Measurements from ENCODE around the gene PALD1. TPM values are rescaled to one million over a fixed set of nuclear protein-coding genes. Genes with fewer than 3 reads are reported as not detected.

Gene PALD1
- total and polyA plus RNA-seq, 9 of the 15 experiments (the other 6 are each of a cell fraction or from before 2014, with no cell fraction given), result 0.03 to 0.29 (median 0.09) TPM; not detected in 2

DNA sequence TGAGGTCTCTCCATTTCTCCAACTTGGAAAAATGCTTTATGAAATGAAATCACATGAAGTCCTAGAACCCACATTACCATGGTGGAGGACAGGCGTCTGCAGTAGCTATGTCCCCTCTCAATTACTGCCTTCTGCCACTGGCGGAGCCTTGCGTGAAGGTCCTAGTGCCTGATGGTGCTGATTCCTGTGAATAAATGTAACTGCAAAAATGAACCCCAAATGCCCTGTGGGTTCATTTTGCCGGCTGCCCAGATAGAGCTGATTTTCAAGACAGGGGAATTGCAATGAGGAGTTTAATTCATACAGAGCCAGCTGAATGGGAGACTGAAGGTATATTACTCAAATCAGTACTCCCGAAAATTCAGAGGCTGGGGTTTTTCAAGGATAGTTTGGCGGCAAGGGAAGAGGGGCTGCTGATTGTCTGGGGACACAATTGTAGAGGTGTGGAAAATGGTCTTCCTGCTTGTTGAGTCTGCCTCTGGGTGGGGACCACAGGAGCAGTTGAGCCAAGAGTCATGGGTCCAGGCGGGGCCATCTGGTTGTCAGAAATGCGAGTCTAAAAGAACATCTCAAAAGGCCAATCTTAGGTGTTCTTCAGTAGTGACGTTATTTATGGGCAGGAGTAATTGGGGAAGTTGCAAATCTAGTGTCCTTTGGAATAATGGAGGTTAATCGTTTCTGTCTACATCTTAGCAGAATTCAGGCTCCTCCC, 110.4 kb downstream of the PALD1 start (continued):
- TF ChIP-seq NFYB (IDR thresholded peaks at IDR 0.05; ENCODE audit: extremely low read depth, insufficient read length) (no peak), CHD1 (IDR thresholded peaks at IDR 0.05; ENCODE audit: low read length) (no peak), TAF1 (IDR thresholded peaks at IDR 0.05; ENCODE audit: control insufficient read depth, extremely low read depth, insufficient read depth, low read length, severe bottlenecking) (no peak), ZNF274 (IDR thresholded peaks at IDR 0.05; ENCODE audit: borderline replicate concordance, low read depth, low read length) (no peak), MTF1 (CRISPR knock-in tag; IDR thresholded peaks at IDR 0.05; ENCODE audit: borderline replicate concordance) (no peak), CREB1 (IDR thresholded peaks at IDR 0.05) (no peak), CREB1 (CRISPR knock-in tag; IDR thresholded peaks at IDR 0.05) (0 out of 2 replicates have a peak, but pooled peaks have one; percentile 32), SMAD2 (IDR thresholded peaks at IDR 0.05; ENCODE audit: low read depth, low read length) (no peak), ZNF639 (CRISPR knock-in tag; conservative IDR thresholded peaks at IDR 0.05 in 1 of 2, IDR thresholded peaks at IDR 0.05 in 1 of 2) (0 out of 4 replicates have a peak, but pooled peaks of 1 of the 2 experiments have one; percentile 15), HDAC6 (IDR thresholded peaks at IDR 0.05; ENCODE audit: low read depth, low read length) (no peak), NFRKB (IDR thresholded peaks at IDR 0.05; ENCODE audit: low read depth) (no peak), LCOR (CRISPR knock-in tag; IDR thresholded peaks at IDR 0.05) (no peak), BACH1 (tag; IDR thresholded peaks at IDR 0.05) (no peak)
- TF ChIP-seq, protein P1, sequence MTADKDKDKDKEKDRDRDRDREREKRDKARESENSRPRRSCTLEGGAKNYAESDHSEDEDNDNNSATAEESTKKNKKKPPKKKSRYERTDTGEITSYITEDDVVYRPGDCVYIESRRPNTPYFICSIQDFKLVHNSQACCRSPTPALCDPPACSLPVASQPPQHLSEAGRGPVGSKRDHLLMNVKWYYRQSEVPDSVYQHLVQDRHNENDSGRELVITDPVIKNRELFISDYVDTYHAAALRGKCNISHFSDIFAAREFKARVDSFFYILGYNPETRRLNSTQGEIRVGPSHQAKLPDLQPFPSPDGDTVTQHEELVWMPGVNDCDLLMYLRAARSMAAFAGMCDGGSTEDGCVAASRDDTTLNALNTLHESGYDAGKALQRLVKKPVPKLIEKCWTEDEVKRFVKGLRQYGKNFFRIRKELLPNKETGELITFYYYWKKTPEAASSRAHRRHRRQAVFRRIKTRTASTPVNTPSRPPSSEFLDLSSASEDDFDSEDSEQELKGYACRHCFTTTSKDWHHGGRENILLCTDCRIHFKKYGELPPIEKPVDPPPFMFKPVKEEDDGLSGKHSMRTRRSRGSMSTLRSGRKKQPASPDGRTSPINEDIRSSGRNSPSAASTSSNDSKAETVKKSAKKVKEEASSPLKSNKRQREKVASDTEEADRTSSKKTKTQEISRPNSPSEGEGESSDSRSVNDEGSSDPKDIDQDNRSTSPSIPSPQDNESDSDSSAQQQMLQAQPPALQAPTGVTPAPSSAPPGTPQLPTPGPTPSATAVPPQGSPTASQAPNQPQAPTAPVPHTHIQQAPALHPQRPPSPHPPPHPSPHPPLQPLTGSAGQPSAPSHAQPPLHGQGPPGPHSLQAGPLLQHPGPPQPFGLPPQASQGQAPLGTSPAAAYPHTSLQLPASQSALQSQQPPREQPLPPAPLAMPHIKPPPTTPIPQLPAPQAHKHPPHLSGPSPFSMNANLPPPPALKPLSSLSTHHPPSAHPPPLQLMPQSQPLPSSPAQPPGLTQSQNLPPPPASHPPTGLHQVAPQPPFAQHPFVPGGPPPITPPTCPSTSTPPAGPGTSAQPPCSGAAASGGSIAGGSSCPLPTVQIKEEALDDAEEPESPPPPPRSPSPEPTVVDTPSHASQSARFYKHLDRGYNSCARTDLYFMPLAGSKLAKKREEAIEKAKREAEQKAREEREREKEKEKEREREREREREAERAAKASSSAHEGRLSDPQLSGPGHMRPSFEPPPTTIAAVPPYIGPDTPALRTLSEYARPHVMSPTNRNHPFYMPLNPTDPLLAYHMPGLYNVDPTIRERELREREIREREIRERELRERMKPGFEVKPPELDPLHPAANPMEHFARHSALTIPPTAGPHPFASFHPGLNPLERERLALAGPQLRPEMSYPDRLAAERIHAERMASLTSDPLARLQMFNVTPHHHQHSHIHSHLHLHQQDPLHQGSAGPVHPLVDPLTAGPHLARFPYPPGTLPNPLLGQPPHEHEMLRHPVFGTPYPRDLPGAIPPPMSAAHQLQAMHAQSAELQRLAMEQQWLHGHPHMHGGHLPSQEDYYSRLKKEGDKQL (CRISPR knock-in tag; IDR thresholded peaks at IDR 0.05; ENCODE audit: borderline replicate concordance), result no peak
- TF ChIP-seq, protein P2, sequence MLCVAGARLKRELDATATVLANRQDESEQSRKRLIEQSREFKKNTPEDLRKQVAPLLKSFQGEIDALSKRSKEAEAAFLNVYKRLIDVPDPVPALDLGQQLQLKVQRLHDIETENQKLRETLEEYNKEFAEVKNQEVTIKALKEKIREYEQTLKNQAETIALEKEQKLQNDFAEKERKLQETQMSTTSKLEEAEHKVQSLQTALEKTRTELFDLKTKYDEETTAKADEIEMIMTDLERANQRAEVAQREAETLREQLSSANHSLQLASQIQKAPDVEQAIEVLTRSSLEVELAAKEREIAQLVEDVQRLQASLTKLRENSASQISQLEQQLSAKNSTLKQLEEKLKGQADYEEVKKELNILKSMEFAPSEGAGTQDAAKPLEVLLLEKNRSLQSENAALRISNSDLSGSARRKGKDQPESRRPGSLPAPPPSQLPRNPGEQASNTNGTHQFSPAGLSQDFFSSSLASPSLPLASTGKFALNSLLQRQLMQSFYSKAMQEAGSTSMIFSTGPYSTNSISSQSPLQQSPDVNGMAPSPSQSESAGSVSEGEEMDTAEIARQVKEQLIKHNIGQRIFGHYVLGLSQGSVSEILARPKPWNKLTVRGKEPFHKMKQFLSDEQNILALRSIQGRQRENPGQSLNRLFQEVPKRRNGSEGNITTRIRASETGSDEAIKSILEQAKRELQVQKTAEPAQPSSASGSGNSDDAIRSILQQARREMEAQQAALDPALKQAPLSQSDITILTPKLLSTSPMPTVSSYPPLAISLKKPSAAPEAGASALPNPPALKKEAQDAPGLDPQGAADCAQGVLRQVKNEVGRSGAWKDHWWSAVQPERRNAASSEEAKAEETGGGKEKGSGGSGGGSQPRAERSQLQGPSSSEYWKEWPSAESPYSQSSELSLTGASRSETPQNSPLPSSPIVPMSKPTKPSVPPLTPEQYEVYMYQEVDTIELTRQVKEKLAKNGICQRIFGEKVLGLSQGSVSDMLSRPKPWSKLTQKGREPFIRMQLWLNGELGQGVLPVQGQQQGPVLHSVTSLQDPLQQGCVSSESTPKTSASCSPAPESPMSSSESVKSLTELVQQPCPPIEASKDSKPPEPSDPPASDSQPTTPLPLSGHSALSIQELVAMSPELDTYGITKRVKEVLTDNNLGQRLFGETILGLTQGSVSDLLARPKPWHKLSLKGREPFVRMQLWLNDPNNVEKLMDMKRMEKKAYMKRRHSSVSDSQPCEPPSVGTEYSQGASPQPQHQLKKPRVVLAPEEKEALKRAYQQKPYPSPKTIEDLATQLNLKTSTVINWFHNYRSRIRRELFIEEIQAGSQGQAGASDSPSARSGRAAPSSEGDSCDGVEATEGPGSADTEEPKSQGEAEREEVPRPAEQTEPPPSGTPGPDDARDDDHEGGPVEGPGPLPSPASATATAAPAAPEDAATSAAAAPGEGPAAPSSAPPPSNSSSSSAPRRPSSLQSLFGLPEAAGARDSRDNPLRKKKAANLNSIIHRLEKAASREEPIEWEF (CRISPR knock-in tag; IDR thresholded peaks at IDR 0.05), result no peak
